Measurements from ENCODE around the gene KRTAP10-9. TPM values are rescaled to one million over a fixed set of nuclear protein-coding genes. Genes with fewer than 3 reads are reported as not detected.

The KRTAP10-9 gene
- total and polyA plus RNA-seq, 2 of the 8 experiments (the other 6 are each of a cell fraction or from before 2014, with no cell fraction given), result not detected

- TF ChIP-seq CTBP2 (IDR thresholded peaks at IDR 0.05; ENCODE audit: borderline replicate concordance, insufficient read depth, insufficient read length, low read length), result no peak
- no peak for TF ChIP-seq FOSL1 (IDR thresholded peaks at IDR 0.05; ENCODE audit: insufficient read depth, low read depth, low read length)
- TF ChIP-seq SIN3A (conservative IDR thresholded peaks at IDR 0.05 in 1 of 2, IDR thresholded peaks at IDR 0.05 in 1 of 2; ENCODE audit: low read depth in 1 of 2, low read length in 2 of 2), result no peak
- TF ChIP-seq TEAD4 (IDR thresholded peaks at IDR 0.05; ENCODE audit: low read depth, low read length), result no peak
- no peak for TF ChIP-seq SP4 (IDR thresholded peaks at IDR 0.05; ENCODE audit: low read length)
These were observed 43.9 kb downstream of the KRTAP10-9 start (continued) for GRCh38 chr21:44670642-44671432.

All from H1 (cell line).